ENCODE results near the gene CAMK1D.

The CAMK1D gene

DNA sequence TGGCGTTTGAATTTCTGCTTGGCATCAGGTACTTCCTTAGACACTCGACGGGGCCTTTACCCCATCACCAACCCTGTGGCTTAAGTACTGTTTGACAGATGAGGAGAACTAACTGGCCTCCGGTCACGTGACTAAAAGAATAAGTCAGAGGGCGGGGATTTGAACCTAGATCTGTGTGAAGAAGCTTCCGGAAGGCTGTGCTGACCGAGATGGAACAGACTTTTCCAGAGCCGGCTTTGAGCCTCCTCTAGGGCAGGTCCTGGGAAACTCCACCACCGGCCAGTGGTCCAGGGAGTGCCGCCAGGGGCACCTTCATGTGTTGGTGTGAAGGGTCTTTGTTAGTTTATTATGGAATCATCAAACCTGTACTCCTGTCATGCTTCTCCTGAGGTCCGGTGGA is 26.9 kb downstream of the CAMK1D start:
- no peak for DNase-seq

DNA sequence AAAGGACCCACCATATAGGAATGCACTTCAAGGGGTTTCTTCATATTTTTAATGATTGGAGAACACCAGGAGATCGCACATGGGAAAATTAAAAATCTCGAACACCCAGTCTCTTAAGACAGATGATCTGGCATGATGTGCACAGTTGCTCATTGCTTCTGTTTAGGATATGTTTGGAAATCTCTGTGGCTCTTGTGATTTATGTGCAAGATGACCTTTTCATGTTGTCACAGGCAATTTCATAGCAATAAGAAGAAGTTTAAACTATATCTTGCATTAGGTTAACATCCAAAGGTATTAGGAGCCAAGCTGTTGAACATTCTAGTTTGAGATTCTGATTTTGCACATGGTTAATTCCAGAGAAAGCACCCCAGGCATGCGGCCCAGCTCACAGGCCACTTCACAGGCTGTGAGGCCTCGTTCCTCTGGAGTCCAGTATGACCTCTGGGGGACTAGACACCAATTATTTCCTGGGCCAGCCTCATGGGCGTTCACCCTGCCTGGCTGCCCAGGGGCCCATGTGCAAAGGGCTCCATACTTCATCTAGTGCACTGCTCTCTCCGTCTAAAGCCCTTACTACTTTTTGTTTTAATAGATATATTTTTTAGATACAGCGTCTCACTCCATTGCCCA is 28.4 kb downstream of the CAMK1D start:
- no peak for DNase-seq

DNA sequence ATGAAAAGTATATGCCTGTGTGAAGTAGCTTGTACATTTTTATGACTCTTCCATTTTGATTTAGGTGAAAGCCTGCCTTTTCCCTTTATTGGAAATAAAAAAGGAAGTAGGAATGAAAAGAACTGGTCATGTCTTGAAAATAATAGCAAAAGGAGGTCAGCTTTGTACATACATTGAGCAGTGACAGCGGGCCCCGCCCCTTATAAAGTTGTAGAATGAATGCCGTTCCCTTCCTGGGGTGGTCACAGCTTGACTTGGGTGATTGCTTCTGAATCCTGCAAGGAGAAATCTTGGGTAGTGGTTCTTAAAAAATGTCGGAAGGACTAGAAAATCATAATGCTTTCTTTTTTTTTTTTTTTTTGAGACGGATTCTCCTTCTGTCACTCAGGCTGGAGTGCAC is 31.7 kb downstream of the CAMK1D start:
- no peak for DNase-seq

DNA sequence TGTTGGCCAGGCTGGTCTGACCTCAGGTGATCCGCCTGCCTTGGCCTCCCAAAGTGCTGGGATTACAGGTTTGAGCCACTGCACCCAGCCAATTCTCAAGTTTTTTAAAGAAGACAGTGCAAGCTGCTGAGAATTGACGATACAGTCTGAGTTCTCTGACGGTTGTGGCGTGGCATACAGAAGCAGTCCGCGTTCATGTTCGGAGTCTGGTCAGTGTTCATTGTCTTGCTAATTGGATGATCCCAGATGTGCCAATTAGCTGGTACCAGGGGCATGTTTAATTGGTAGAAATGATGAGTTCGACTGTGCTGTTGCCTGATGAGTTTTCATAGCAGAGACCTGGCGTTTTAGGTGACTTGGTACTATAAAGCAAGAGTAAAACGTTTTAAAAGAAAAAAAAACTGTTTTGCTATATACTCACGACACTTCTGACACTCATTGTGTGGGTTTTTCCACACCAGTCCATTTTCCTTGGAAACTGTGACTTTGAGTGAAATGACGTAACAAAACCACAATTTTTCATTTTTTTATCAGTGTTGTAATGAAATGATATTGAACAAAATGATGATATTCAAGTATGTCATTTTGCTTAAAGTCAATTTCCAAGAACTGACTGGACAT is 32.3 kb downstream of the CAMK1D start:
- no peak for DNase-seq

DNA sequence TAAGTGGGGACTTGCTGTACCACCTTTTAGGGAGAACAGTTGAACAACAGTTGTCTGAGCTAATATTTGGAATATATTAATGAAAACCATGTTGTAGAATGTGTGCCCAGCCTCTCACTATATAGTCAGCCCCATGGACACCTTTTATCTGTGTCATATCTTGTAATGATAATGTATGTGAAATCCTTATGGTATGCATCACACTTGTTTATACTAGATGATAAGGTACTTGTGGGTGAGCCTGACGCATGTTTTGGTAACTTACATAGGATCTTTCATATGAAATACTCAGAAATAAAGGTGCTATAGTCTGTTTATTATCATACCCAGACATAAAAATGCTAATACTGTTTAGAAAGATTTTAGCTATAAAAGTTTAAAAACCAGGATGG is 32.8 kb downstream of the CAMK1D start:
- DNase-seq, result no peak

DNA sequence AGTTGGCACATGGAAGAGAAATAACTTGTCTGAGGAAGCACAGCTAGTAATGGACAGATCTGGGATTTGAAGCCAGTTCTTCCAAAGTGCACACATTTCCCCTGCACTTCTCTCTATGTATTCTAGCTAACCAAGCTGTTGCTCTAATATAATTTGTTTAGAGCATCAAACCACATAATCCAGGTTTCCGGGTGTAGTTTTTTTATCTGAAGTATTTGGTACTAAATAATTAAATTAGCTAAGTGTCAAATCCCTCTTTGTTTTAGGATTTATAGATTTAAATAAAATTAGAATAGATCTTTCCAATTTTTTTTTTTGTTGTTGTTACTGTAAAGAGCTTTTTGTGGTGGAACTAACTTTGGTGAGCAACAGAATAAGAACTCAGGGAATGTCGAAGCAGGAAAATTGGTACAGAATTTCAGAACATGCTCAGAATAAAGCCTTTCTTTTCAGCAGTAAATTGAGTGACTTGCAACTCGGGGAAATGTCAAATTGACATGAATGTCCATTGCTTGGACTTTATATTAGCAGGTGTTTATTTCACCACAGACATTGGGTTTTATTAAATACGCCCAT is 33.7 kb downstream of the CAMK1D start:
- no peak for DNase-seq

DNA sequence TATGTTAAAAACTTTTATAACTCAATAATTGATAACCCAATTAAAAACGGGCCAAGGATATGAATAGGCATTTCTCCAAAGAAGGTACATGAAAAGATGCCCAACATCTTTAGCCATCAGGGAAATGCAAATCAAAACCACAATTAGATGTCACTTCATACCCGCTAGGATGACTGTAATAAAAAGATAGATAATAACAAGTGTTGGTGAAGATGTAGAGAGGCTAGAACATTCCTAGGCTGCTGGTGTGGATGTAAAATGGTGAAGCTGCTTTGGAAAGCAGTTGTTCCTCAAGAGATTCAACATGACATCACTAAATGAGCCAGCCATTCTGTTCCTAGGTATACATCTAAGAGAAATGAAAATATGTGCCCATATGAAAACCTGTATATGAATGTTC is 35.6 kb downstream of the CAMK1D start:
- DNase-seq, result no peak

DNA sequence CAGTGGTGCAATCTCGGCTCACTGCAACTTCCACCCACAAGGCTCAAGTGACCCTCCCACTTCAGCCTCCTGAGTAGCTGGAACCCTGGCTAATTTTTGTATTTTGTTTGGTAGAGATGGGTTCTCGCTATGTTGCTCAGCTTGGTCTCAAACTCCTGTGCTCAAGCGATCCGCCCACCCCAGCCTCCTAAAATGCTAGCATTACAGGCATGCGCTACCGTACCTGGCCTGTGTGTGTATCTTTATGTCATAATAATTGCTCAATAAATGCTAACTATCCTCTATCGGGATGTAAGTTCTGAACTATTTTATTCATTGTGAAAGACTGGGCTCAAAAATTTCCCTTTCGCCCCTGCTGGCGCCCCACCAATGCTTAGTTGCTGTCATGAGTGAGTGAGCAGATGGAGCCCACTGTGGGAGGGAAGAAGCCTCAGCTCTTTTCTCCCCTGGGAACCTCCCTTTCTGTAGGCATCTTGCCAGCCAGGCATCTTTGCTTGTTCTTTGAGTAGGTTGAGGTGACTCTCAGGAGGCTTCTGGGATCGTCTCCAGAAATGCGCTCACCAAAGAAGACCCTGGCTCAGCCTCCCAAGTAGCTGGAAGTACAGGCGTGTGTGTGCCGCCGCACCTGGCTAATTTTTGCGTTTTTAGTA is 38.3 kb downstream of the CAMK1D start:
- no peak for DNase-seq

DNA sequence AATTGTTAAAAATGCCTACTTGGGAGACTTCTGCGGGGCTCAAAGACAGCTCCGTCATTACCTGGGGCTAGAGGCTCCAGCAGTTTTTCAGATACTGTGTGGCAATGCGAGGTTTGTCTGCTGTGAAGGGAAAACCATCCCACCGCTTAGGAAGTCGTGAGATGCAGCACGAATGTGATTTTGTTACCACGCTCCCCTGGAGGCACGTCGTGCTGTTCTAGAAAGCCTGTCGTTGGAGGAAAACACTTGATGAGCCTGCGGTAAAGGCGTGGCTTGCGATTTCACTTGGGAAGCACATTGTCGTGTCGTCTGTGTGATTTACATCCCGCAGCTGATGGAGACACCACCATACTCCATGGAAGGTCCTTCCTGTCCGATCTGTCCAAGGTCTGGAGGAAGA is 39.3 kb downstream of the CAMK1D start:
- no peak for DNase-seq

DNA sequence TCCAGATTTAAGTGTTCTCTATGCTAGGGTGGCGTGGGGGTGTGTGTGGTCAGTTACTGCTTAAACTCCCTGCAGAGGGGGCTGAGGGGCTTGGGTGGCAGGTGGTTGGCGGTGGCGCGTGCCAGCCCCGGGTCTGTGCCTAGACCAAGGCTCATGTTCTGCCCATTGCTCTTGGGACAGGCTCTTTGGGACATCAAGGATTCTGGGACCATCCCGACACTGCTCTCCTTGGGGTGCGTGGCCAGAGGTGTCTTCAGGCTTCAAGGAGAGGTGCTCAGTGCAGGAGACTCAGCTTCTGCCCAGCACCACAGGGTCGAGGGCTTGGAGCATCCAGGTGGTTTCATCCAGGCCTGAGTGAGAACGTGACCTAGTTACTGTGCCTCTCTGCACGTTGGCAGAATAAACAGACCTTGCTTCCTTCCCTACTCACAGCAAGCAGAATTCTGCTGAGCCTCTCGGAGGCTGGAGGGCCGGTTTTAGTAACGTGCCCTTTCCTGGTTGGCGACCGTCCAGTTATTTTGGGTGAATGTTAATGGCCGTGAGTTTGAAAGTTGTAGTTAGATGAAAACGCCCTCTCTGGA is 39.9 kb downstream of the CAMK1D start:
- DNase-seq, result no peak

DNA sequence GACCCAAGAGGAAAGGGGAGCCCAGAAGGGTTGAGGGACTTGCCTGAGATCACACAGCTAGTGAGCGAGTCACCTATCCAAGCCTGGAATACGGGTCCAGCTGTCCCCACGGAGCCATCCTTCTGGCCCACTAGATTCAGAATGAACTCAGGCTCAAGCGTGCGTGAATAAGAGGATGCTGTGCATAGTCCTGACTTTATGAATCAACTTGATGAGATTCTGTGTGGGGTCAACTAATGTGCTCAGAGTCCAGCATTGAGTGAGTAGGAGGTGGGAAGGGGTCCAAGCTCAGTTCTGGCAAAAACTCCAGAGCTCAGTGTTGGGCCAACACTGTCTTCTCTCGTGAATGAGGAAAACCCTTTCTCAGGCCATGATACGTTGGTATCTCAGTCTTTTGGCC is 41.4 kb downstream of the CAMK1D start:
- no peak for DNase-seq

DNA sequence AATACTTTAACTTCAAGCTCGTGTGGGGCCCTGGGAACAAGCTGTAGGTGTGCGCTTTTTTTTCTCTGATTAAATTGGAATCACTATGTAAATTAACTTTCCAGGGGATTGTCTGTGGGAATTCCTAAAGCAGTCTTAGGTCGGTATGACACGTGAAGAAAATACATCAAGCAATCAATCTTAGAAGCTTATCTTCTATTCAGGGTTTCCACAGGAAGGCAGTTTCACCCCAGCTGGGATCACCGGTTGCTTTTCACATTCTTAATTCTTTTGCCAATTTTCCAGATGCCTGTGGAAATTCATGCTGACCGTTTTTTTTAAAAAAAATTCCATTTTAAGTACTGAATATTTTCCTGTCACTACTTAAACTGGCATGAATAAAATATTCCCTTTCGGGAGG is 41.9 kb downstream of the CAMK1D start:
- DNase-seq, result no peak

DNA sequence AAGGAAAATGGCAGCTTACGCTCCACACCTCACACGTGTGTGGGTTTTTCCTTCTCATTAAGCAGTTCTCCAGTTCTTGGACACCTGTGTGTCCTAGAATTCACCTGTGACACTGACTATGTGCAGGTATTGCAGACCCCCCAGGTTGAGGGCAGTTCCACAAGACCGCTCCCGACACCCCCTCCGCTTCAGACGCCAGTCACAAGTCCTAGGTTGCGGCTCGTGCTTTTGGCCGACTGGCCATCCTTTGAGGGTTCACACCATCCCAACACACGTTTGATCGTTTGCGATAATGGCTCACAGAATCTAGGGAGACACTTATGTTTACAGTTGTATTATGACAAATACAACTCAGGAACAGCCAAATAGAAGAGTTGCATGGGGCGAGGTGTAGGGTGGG is 44.5 kb downstream of the CAMK1D start:
- DNase-seq, result no peak

DNA sequence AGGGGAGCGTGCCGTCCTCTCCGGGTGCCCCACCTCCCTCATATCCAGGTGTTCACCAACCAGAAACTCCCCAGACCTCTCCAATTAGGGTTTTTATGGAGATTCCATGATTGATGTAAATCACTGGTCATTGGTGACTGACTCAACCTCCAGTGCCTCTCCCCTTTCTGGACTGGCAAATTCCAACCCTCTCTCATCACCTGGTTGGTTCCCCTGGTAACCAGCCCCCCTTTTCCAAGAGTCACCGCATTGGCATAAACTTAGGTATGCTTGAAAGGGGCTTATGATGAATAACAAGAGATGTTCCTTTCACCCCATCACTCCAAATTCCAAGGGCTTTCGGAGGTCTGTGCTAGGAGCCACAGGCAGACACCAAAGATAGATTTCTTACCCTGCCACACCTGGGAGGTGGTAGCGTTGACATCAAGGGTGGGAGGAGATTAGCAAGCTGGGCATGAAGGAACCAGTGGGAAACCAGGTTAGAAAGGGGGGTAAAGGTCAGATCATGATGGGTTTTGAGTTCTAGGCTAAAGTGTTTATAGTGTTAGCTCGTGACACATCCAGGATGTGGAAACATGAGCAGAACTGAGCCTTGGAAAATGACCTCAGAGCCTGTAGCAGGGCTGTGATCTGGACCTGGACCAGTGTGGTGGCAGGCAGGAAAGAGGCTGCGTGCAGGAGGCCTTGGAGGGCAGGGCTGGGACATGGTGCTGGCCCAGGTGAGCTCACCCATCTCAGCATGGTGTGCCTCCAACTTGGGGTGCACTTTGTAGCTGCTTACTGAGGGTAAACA is 45.1 kb downstream of the CAMK1D start:
- DNase-seq, result no peak

DNA sequence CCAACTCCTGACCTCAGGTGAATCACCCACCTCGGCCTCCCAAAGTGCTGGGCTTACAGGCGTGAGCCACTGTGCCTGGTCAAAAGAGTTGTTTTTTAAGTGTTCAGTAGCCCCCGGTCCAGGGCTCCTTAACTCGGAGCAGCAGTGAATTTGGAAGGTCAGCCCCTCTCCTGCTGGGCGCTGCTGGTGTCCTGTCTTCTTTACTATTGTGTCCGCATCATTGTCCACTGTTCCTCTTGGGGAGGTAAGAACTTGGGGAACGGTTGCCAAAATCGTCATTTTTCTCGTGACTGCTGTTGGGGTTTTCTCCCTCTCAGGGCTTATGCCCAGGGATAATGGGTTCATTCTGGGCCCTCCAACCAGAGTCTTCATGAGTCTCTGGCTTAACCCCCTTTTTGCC is 46.7 kb downstream of the CAMK1D start:
- DNase-seq, result no peak

DNA sequence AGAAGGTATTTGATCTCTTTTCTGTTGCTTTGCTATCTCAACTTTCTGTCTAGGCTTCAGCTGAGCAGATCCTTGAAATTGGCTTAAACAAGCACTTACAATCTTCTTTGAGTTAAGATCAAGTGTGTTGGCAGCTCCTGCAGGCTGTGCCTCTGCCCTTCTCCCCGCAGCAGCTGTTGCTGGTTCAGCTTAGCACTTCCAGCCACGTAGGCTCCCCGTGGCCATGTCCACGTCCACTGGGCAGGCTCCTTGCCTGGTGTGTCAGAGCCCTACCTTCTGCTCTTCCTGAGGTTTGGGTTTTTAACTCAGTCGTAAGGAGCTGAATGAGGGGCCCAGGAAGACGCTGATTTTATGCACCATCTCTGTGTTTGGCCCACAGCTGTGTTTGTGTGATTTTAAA is 47.2 kb downstream of the CAMK1D start:
- no peak for DNase-seq

DNA sequence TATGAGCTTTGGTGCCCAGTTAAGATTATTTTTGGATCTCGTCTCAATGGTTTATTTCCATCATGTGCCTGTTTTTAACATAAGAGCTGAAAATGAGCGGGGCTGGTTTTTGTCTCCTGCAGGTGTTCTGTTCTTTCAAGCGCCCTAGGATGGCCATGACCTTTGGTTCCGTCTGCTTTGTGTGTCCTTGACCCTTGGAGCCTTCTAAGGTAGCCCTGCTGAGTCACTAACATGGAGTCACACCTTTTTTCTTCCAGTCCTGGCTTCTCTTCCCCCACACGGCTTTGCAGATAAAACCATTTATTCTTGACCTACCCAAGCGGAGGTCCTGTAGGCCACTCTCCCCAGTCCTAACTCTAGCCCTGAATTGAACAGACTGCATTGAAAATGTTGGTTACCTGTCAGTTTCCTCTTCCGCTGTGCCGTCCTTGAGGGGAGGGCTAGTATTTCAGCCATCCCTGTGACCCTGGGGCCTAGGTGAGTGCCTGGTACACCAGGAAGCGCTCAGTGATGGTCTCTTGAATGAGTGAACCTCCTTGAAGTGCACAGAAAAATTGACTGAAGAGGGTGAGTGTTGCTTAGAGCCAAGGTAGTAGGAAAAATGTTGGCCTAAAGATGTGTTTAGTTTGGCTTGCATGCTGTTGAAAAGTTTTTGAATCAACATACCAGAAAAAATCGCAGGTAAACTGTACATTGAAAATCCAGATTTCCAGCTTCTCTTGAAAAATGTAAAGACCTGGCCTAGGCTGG is 48.0 kb downstream of the CAMK1D start:
- no peak for DNase-seq

DNA sequence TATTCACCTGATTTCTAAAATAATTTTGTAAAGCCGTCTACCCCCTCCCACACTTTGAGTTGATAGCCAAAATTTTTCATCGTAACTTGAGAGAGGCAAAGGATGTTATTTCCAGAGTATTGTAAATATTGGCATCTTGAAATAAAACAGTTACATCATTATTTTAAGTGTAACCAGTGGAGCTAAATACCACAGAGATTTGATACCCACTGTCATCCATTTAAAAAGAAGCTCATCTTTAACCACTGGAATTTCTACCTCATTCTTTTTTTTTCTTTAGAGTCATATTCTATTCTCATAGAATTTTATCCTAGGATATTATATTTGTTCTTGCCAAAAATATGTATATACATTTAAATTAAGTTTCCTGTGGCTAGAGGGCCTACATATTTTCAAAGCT is 48.6 kb downstream of the CAMK1D start:
- DNase-seq, result no peak

DNA sequence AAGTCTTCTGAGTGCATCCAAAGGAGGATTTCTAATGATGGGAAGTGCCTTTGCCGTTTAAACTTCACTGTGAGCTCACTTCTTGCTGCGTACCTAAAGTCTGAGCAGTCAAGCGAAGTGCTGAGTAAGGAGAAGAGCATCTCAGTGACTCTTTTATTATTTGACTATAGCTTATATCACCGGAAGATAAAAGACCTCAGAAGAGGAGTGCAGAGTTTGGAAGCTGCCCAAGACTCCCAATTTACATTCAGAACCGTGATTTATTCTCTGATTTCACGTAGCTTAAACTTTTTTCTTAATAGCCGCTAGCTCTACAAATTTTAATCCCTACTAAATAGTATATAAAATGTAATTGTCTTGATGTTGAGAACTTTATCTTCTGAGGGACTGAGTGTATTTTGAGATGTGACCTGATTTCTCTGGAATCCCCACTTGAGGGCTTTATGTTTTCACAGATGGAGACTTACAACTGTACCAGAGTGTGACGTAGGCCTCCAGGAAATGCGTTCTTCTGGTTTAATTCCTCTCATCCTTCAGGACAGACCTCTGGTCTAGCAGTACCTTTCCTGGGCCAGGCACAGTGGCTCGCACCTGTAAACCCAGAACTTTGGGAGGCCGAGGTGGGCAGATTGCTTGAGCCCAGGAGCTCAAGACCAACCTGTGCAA is 51.1 kb downstream of the CAMK1D start:
- DNase-seq, result no peak

DNA sequence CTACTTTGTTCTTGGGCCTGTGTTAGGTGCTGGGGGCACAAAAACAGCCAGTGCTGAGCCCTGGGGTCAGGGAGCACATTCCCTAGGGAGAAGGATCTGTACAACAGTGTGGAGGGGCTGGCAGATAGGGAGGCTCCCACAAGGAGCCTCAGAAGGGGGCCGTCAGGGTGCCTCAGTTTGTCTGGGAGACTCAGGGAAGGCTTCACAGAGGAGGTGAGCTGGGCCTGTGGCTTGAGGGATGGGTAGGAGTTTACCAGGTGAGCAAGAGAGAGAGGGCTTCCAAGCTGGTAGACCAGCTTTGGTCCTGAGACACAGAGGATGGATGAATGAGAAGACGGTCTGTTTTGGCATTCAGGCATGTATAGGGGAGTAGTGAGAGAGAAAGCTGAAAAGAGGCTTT is 52.1 kb downstream of the CAMK1D start:
- DNase-seq, result no peak

DNA sequence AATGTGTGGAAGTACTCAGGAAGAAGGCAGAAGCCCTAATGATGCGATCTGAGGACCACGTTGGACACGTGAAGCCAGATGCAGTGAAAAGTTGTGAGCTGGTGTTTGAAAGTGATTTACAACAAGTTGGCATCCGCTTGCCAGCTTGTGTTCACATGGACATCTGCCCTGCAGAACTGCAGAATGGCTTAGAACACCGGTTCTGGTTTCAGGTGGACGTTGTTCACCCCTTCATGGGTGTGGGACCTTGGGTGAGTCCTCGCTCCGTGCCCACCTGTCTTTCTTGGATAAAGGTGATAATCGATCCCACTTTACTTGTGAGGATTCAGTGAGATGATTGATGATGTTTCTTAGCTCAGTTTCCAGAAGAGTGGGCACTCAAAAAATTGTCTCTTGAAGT is 53.8 kb downstream of the CAMK1D start:
- no peak for DNase-seq

Measured in right forelimb (tissue), 1 donor.